ENCODE results near the gene TMEM221. TPM values are rescaled to one million over a fixed set of nuclear protein-coding genes. Genes with fewer than 3 reads are reported as not detected.

The TMEM221 gene
- total and polyA plus RNA-seq, 9 of the 15 experiments (the other 6 are each of a cell fraction or from before 2014, with no cell fraction given): 0.06 to 0.35 TPM; not detected in 7

DNA sequence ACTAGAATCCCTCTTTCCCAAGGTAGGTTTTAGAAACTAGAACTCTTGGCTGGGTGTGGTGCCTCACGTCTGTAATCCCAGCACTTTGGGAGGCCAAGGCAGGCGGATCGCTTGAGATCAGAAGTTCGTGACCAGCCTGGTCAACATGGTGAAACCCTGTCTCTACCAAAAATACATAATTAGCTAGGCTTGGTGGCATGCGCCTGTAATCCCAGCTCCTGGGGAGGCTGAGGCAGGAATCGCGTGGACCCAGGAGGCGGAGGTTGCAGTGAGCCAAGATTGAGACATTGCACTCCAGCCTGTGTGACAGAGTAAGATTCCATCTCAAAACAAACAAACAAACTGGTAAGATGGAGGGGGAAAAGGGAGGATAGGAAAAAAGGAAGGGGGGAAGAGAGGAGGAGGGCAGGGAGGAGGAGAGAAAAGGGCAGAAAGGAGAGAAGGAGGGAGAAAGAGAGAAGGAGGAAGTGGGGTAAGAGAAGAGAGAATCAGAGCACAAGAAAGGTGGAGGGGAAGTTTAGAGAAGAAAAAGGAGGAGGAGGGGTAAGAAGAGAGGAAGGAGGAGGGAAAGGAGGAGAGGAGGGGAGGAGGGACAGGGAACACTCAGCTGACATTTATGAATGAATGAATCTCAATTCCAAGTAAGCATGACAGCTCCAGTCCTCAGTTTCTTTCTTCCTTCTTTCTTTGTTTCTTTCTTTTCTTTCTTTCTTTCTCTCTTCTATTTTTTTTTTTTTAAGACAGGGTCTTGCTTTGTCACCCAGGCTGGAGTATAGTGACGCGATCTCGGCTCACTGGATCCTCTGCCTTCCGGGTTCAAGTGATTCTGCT, 19.2 kb upstream of the TMEM221 start:
- H2AFZ ChIP-seq (ENCODE audit: low read depth, low read length): peak overlapping the region; percentile 82
- peaks cover 2% of the 10 kb centered on the region; the same call in 1 of the 2 replicates for H3K9me3 ChIP-seq (replicated peaks; ENCODE audit: control insufficient read depth, insufficient read depth, low read depth, low read length)
- no peak for DNase-seq (ENCODE audit: extremely low read depth in 1 of 4, low spot score in 3 of 4)
- H3K36me3 ChIP-seq (ENCODE audit: control insufficient read depth, insufficient read depth, low read length): no peaks in the 10 kb centered on the region
- no peak overlapping the region for H3K4me3 ChIP-seq
- H3K9me1 ChIP-seq (ENCODE audit: control insufficient read depth, insufficient read depth, low read length): no peaks in the 10 kb centered on the region
- H4K20me1 ChIP-seq (replicated peaks; ENCODE audit: control insufficient read depth, insufficient read depth, low read length): no peaks in the 10 kb centered on the region
- in situ Hi-C loops (cut with MboI) (loop anchor here (5.0 kb wide), 1 partner anchor 70 kb away; no protein-coding TSS in a partner anchor), intact Hi-C loops (cut with micrococcal nuclease) (loop anchor here (2.0 to 5.0 kb wide), 3 partner anchors 15 to 390 kb away; partner anchors contain the start of gene RPL18A)
- no TSS peak for BruUV-seq (replicated peaks)
- H3K4me1 ChIP-seq (replicated peaks in 1 of 2; ENCODE audit: control insufficient read depth in 2 of 2, insufficient read depth in 2 of 2, low read length in 2 of 2): peaks cover 28 to 39% of the 10 kb centered on the region in 2 experiments
- H3K27me3 ChIP-seq (ENCODE audit: control insufficient read depth in 2 of 2, insufficient read depth in 2 of 2, low read length in 2 of 2): peaks cover 0 to 7% of the 10 kb centered on the region in 2 experiments; a peak in 2 of 5 replicates
- FAIRE-seq: peak; percentile 65
- H3K27ac ChIP-seq (ENCODE audit: extremely low read depth, low read depth, low read length): no peak overlapping the region
- POLR2A ChIA-PET: interaction anchor here (0.7 to 1.7 kb wide), 2 partner anchors 20 to 161 kb away, joined by 4 read pairs; no protein-coding TSS in a partner anchor
- ATAC-seq: no peak
- H3K79me2 ChIP-seq (ENCODE audit: control insufficient read depth, insufficient read depth, low read length): no peaks in the 10 kb centered on the region
- H3K4me2 ChIP-seq (ENCODE audit: insufficient read depth, low read length): no peak overlapping the region
- 43% methylated on average over 10 of the region's 12 CpGs for WGBS (ENCODE audit: insufficient coverage, low coverage, missing lambda C conversion rate)
- peak overlapping the region in 1 of 2 experiments; percentile 47; a peak in 1 of 4 replicates for H3K9ac ChIP-seq (ENCODE audit: insufficient read depth in 1 of 2, low read depth in 2 of 2, low read length in 2 of 2)
- CTCF ChIA-PET (ENCODE audit: low intra/inter-chr PET ratio): interaction anchor here (0.6 to 2.3 kb wide), 3 partner anchors 14 to 27 kb away, joined by 3 to 10 read pairs (median 5); no protein-coding TSS in a partner anchor
- TF ChIP-seq MTA2 (IDR thresholded peaks at IDR 0.05; ENCODE audit: low read depth) (peak; percentile 39; the same call in 1 of the 2 replicates), CBX1 (IDR thresholded peaks at IDR 0.05; ENCODE audit: low read depth) (no peak), PCBP2 (IDR thresholded peaks at IDR 0.05; ENCODE audit: low read depth, low read length, poor library complexity, severe bottlenecking) (peak; percentile 83), RB1 (IDR thresholded peaks at IDR 0.05; ENCODE audit: low read depth) (no peak), SRSF9 (IDR thresholded peaks at IDR 0.05; ENCODE audit: borderline replicate concordance, low read depth, low read length) (no peak), OTX1 (CRISPR knock-in tag; IDR thresholded peaks at IDR 0.05) (peak; percentile 85; the same call in 1 of the 2 replicates), SMARCE1 (IDR thresholded peaks at IDR 0.05) (peak; percentile 68; the same call in 1 of the 2 replicates), HIVEP1 (CRISPR knock-in tag; IDR thresholded peaks at IDR 0.05) (no peak), ZNF324 (CRISPR knock-in tag; IDR thresholded peaks at IDR 0.05) (no peak), ARHGAP35 (IDR thresholded peaks at IDR 0.05; ENCODE audit: partially characterized antibody) (peak; percentile 65)
- TF ChIP-seq, protein P1, sequence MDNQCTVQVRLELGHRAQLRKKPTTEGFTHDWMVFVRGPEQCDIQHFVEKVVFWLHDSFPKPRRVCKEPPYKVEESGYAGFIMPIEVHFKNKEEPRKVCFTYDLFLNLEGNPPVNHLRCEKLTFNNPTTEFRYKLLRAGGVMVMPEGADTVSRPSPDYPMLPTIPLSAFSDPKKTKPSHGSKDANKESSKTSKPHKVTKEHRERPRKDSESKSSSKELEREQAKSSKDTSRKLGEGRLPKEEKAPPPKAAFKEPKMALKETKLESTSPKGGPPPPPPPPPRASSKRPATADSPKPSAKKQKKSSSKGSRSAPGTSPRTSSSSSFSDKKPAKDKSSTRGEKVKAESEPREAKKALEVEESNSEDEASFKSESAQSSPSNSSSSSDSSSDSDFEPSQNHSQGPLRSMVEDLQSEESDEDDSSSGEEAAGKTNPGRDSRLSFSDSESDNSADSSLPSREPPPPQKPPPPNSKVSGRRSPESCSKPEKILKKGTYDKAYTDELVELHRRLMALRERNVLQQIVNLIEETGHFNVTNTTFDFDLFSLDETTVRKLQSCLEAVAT (IDR thresholded peaks at IDR 0.05): peak in 1 of 2 experiments; percentile 55; a peak in 1 of 4 replicates
- TF ChIP-seq, protein P2, sequence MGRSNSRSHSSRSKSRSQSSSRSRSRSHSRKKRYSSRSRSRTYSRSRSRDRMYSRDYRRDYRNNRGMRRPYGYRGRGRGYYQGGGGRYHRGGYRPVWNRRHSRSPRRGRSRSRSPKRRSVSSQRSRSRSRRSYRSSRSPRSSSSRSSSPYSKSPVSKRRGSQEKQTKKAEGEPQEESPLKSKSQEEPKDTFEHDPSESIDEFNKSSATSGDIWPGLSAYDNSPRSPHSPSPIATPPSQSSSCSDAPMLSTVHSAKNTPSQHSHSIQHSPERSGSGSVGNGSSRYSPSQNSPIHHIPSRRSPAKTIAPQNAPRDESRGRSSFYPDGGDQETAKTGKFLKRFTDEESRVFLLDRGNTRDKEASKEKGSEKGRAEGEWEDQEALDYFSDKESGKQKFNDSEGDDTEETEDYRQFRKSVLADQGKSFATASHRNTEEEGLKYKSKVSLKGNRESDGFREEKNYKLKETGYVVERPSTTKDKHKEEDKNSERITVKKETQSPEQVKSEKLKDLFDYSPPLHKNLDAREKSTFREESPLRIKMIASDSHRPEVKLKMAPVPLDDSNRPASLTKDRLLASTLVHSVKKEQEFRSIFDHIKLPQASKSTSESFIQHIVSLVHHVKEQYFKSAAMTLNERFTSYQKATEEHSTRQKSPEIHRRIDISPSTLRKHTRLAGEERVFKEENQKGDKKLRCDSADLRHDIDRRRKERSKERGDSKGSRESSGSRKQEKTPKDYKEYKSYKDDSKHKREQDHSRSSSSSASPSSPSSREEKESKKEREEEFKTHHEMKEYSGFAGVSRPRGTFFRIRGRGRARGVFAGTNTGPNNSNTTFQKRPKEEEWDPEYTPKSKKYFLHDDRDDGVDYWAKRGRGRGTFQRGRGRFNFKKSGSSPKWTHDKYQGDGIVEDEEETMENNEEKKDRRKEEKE (IDR thresholded peaks at IDR 0.05; ENCODE audit: borderline replicate concordance in 1 of 2, control insufficient read depth in 1 of 2, low read depth in 2 of 2, low read length in 1 of 2): no peak
- TF ChIP-seq, protein P3, sequence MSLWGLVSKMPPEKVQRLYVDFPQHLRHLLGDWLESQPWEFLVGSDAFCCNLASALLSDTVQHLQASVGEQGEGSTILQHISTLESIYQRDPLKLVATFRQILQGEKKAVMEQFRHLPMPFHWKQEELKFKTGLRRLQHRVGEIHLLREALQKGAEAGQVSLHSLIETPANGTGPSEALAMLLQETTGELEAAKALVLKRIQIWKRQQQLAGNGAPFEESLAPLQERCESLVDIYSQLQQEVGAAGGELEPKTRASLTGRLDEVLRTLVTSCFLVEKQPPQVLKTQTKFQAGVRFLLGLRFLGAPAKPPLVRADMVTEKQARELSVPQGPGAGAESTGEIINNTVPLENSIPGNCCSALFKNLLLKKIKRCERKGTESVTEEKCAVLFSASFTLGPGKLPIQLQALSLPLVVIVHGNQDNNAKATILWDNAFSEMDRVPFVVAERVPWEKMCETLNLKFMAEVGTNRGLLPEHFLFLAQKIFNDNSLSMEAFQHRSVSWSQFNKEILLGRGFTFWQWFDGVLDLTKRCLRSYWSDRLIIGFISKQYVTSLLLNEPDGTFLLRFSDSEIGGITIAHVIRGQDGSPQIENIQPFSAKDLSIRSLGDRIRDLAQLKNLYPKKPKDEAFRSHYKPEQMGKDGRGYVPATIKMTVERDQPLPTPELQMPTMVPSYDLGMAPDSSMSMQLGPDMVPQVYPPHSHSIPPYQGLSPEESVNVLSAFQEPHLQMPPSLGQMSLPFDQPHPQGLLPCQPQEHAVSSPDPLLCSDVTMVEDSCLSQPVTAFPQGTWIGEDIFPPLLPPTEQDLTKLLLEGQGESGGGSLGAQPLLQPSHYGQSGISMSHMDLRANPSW (CRISPR knock-in tag; IDR thresholded peaks at IDR 0.05): no peak

Data from K562 (cell line).